ENCODE data around the gene ARHGEF18.
"Not testable (repeated sequence)": the region's sequence is repeated elsewhere in the genome, so short reads cannot be mapped to it uniquely, and the experiment has no call there.

Gene ARHGEF18

DNA sequence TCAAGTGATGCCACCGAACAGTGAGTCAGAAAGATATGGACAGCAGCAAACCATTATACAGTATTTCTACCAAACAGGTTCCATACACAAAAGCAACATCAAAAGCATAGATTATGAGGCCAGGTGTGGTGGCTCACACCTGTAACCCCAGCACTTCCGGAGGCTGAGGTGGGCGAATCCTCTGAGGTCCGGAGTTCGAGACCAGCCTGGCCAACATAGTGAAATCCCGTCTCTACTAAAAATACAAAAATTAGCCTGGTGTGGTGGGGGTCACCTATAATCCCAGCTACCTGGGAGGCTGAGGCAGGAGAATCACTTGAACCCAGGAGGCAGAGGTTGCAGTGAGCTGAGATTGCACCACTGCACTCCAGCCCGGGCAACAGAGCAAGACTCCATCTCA, 1.7 kb upstream of the ARHGEF18 start:
- not testable (repeated sequence) for H3K4me1 ChIP-seq (ENCODE audit: control insufficient read depth, insufficient read depth, low read length); H3K9me3 ChIP-seq (ENCODE audit: control insufficient read depth, low read length); H3K36me3 ChIP-seq (ENCODE audit: control insufficient read depth, insufficient read depth, low read length); H3K27ac ChIP-seq (ENCODE audit: insufficient read depth, low read depth, low read length, poor library complexity, severe bottlenecking); H3K4me3 ChIP-seq (ENCODE audit: insufficient read depth, low read depth, low read length); H3K27me3 ChIP-seq (ENCODE audit: control insufficient read depth, insufficient read depth, low read length, poor library complexity, severe bottlenecking)
- WGBS, 2 experiments: 88 to 95% methylated on average over 6 of the region's 7 CpGs

DNA sequence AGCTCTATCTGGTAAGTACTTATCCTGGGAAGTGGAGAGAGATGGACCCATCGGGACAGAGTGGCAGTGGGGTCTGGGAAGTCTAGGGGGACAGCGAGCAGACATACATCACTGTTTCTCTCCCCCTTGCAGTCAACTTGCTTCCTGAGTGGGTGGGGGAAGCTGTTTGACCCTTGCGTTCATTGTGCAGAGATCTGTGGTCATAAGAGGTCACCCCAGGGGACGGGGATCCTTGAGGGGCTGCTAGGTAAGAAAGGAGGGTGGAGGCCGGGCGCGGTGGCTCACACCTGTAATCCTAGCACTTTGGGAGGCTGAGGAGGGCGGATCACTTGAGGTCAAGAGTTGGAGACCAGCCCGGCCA, 474 bp downstream of the ARHGEF18 start:
- Histone ChIP-seq H3K36me3 (ENCODE audit: control insufficient read depth, insufficient read depth, low read length) (no peaks in the 10 kb centered on the region), H3K9me3 (ENCODE audit: control insufficient read depth, low read length) (no peaks in the 10 kb centered on the region), H3K4me3 (ENCODE audit: insufficient read depth, low read depth, low read length) (no peak overlapping the region), H3K27me3 (ENCODE audit: control insufficient read depth, insufficient read depth, low read length, poor library complexity, severe bottlenecking) (no peaks in the 10 kb centered on the region), H3K27ac (ENCODE audit: insufficient read depth, low read depth, low read length, poor library complexity, severe bottlenecking) (no peak overlapping the region), H3K4me1 (ENCODE audit: control insufficient read depth, insufficient read depth, low read length) (no peaks in the 10 kb centered on the region)
- WGBS, 2 experiments: 84 to 95% methylated on average over 9 of the region's 9 CpGs

DNA sequence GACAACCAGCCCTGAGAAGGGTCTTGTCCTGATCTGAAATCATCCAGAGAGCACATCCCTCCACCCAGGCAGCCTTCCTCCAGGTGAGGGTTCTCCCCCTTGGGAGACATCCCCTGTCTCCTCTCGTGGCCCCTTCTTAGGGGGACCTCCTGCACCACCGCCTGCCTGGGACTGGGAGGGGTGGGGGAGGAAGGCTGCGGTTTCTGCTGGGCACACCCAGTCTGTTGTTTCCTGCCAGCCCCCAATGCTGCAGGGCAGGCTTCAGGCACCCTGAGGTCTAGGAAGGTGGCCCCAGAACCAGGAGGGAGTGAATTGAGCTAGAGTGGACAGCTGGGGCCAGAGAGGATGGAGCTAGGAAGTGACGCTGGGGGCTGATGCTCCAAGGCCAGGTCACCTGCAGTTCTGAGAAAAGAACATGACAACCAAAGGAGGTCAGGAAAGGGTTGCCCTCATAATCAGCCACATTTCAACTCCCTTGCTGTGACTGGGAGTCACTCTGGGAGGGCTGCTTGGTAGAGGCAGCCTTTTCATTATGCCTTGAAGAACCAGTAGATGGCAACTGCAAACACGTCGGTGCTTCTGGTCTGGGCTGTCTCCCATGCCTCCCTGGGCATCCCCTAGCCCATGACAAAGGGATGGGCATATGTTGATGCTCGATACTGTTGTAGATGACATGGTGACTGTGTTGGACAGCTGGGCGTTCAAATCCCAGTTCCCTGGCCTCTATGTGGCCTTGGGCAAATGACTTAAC, 1.4 kb downstream of the ARHGEF18 start:
- Histone ChIP-seq H3K4me1 (ENCODE audit: control insufficient read depth, insufficient read depth, low read length) (no peaks in the 10 kb centered on the region), H3K27me3 (ENCODE audit: control insufficient read depth, insufficient read depth, low read length, poor library complexity, severe bottlenecking) (no peaks in the 10 kb centered on the region), H3K9me3 (ENCODE audit: control insufficient read depth, low read length) (no peaks in the 10 kb centered on the region), H3K36me3 (ENCODE audit: control insufficient read depth, insufficient read depth, low read length) (no peaks in the 10 kb centered on the region), H3K27ac (ENCODE audit: insufficient read depth, low read depth, low read length, poor library complexity, severe bottlenecking) (no peak overlapping the region), H3K4me3 (ENCODE audit: insufficient read depth, low read depth, low read length) (no peak overlapping the region)
- WGBS, 2 experiments: 74 to 84% methylated on average over 8 of the region's 8 CpGs

DNA sequence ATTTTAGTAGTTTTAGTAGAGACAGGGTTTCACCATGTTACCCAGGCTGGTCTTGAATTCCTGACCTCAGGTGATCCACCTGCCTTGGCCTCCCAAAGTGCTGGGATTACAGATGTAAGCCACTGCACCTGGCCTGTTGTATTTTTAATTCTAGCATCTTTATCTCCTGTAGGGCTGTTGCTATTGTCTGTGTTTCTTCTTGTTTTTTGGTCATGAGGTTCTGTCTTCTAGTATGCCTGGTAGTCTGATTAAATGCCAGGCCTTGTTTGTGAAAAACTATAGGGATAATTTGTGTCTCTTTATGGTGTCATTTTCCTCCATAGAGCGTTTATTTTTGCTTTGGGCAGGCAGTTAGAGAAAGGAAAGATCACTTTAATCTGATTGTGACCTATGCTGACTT, 3.1 kb downstream of the ARHGEF18 start:
- Histone ChIP-seq H3K27ac (ENCODE audit: insufficient read depth, low read depth, low read length, poor library complexity, severe bottlenecking) (no peak overlapping the region), H3K4me3 (ENCODE audit: insufficient read depth, low read depth, low read length) (no peak overlapping the region), H3K9me3 (ENCODE audit: control insufficient read depth, low read length) (no peaks in the 10 kb centered on the region), H3K27me3 (ENCODE audit: control insufficient read depth, insufficient read depth, low read length, poor library complexity, severe bottlenecking) (no peaks in the 10 kb centered on the region), H3K4me1 (ENCODE audit: control insufficient read depth, insufficient read depth, low read length) (peaks cover 10% of the 10 kb centered on the region), H3K36me3 (ENCODE audit: control insufficient read depth, insufficient read depth, low read length) (no peaks in the 10 kb centered on the region)
- 84 to 87% methylated on average over 1 of the region's 1 CpG for WGBS, 2 experiments

DNA sequence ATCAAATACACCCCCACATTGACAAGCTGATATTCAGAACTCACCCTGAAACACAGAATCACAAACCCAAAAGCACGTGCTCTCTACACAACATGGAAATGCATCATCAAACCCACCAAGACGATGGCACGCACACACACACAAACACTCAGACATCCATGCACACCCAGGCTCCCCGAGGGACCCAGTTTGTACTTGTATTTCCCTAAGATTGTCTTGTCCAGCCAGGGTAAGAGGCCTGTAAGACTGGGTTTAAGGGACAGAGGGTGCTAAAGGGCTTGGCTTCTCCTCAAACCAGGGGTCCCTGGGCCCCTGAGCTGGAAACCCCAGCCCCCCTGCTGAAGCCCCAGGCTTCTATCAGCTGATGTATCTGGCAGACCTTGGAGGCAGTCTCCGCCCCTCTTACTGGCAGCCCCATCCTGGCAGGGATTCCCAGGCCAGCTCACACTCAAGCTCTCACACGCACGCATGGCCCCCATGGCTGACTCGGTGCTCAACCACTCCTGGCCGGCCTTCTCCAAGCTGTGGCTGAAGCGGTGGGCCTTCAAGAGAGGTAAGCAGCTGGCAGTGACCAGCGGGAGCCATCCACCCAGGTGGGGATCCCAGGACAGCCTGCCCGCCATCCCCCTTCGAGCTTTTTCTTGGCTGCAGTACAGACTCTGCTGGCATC, 6.5 kb downstream of the ARHGEF18 start:
- Histone ChIP-seq H3K27ac (ENCODE audit: insufficient read depth, low read depth, low read length, poor library complexity, severe bottlenecking) (no peak overlapping the region), H3K9me3 (ENCODE audit: control insufficient read depth, low read length) (no peaks in the 10 kb centered on the region), H3K27me3 (ENCODE audit: control insufficient read depth, insufficient read depth, low read length, poor library complexity, severe bottlenecking) (no peaks in the 10 kb centered on the region), H3K4me3 (ENCODE audit: insufficient read depth, low read depth, low read length) (no peak overlapping the region), H3K4me1 (ENCODE audit: control insufficient read depth, insufficient read depth, low read length) (peaks cover 10% of the 10 kb centered on the region), H3K36me3 (ENCODE audit: control insufficient read depth, insufficient read depth, low read length) (no peaks in the 10 kb centered on the region)
- WGBS, 2 experiments: 83 to 87% methylated on average over 13 of the region's 13 CpGs

DNA sequence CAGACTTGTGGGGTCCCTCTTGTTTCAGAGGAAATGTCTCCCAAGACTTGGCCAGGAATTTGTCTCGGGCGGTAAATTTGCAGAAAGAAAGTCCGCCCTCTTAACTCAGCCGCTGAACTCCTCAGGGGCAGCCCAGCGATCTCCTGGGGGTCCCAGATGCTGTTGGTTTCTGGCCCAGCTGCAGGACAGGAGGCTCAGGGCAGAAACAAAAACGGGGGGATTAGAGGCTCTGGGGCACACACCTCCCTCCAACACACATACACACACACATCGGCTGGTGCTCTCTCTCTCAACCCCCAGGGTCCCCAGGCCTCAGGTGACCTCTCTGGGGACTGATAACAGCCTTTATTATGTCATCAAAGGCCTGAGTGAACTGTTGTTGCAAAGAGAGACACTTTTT, 7.1 kb downstream of the ARHGEF18 start:
- Histone ChIP-seq H3K36me3 (ENCODE audit: control insufficient read depth, insufficient read depth, low read length) (no peaks in the 10 kb centered on the region), H3K27ac (ENCODE audit: insufficient read depth, low read depth, low read length, poor library complexity, severe bottlenecking) (no peak overlapping the region), H3K9me3 (ENCODE audit: control insufficient read depth, low read length) (no peaks in the 10 kb centered on the region), H3K27me3 (ENCODE audit: control insufficient read depth, insufficient read depth, low read length, poor library complexity, severe bottlenecking) (no peaks in the 10 kb centered on the region), H3K4me1 (ENCODE audit: control insufficient read depth, insufficient read depth, low read length) (peaks cover 10% of the 10 kb centered on the region), H3K4me3 (ENCODE audit: insufficient read depth, low read depth, low read length) (no peak overlapping the region)
- WGBS, 2 experiments: 81 to 84% methylated on average over 7 of the region's 7 CpGs

DNA sequence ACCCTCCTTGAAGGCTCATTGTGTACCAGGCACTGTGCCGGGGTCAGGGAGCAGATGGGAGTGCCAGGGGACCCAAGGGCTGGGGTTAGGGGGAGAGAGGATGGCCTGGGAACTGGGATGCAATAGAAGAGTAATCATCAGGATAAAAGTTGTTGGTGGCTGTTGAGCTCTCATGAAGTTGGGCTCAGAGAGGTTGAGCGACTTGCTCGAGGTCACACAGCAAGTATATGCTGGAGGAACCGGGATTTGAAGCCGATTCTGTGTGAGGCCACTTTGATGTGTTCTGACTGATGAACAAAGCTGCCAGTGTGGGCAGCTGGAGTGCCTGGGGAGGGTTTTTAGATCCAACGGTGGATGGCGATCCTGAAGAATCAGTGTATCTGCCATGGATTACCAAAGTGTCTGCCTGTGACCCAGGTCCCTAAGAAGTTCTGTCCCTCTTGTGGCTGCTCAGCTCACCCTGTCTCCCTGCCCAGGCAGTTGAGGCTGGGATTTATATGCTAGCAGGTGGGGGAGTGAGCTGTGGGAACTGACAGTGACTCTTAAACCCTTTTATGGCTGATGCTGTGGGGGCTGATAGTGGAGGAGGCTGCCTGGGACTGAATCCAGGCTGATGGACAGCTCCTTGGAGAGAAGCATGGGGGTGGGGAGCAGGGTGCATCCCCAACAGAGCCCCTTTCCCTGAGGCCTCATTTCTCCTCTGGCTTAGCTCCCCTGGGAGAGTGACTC, 8.3 kb downstream of the ARHGEF18 start:
- Histone ChIP-seq H3K36me3 (ENCODE audit: control insufficient read depth, insufficient read depth, low read length) (no peaks in the 10 kb centered on the region), H3K9me3 (ENCODE audit: control insufficient read depth, low read length) (no peaks in the 10 kb centered on the region), H3K27me3 (ENCODE audit: control insufficient read depth, insufficient read depth, low read length, poor library complexity, severe bottlenecking) (no peaks in the 10 kb centered on the region), H3K4me1 (ENCODE audit: control insufficient read depth, insufficient read depth, low read length) (peaks cover 10% of the 10 kb centered on the region), H3K4me3 (ENCODE audit: insufficient read depth, low read depth, low read length) (no peak overlapping the region), H3K27ac (ENCODE audit: insufficient read depth, low read depth, low read length, poor library complexity, severe bottlenecking) (no peak overlapping the region)
- WGBS, 2 experiments: 94 to 95% methylated on average over 7 of the region's 7 CpGs

DNA sequence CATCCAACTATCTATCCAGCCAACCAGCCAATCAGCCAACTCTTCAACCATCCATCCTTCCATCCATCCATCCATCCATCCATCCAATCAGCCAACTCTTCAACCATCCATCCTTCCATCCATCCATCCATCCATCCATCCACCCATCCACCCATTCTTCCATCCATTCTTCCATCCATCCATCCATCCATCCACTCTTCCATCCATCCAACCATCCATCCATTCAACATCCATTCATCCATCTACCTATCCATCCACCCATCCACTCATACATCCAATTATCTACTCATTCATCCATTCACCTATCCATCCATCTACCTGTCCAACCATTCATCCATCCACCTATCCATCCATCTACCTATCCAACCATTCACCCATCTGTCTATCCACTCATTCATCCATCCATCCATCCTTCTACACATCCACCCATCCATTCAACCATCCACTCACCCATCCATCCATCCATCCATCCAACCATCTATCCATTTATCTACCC, 9.4 kb downstream of the ARHGEF18 start:
- no peak overlapping the region for H3K27ac ChIP-seq (ENCODE audit: insufficient read depth, low read depth, low read length, poor library complexity, severe bottlenecking)
- peaks cover 10% of the 10 kb centered on the region for H3K4me1 ChIP-seq (ENCODE audit: control insufficient read depth, insufficient read depth, low read length)
- H3K4me3 ChIP-seq (ENCODE audit: insufficient read depth, low read depth, low read length): no peak overlapping the region
- H3K9me3 ChIP-seq (ENCODE audit: control insufficient read depth, low read length): no peaks in the 10 kb centered on the region
- no peaks in the 10 kb centered on the region for H3K36me3 ChIP-seq (ENCODE audit: control insufficient read depth, insufficient read depth, low read length)
- H3K27me3 ChIP-seq (ENCODE audit: control insufficient read depth, insufficient read depth, low read length, poor library complexity, severe bottlenecking): peaks cover 8% of the 10 kb centered on the region

DNA sequence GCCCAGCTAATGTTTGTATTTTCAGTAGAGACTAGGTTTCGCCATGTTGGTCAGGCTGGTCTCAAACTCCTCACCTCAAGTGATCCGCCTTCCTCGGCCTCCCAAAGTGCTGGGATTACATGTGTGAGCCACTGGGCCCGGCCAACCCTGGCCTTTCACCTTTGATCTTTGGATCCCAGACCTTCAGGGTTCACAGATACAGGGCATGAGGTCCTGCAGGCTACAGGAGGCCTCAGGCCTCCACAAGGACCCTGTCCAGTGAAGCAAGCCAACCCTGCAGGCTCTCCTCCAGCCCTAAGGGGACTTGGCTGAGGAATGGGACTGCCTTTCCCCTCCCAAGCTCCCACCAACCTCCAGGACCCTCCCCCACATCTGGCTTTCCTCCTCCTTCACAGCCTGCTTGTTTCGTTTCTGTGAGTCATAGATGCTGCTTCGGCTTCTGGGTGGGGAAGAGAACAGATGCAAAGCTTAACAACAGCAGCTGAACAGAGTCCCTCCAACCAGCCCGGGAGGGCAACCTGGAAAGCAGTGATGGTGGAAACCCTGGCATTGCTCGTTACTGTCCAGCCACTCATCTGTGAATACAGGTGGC, 11.8 kb downstream of the ARHGEF18 start:
- Histone ChIP-seq H3K4me3 (ENCODE audit: insufficient read depth, low read depth, low read length) (no peak overlapping the region), H3K4me1 (ENCODE audit: control insufficient read depth, insufficient read depth, low read length) (peaks cover 7% of the 10 kb centered on the region), H3K9me3 (ENCODE audit: control insufficient read depth, low read length) (no peaks in the 10 kb centered on the region), H3K27me3 (ENCODE audit: control insufficient read depth, insufficient read depth, low read length, poor library complexity, severe bottlenecking) (peaks cover 16% of the 10 kb centered on the region), H3K36me3 (ENCODE audit: control insufficient read depth, insufficient read depth, low read length) (no peaks in the 10 kb centered on the region), H3K27ac (ENCODE audit: insufficient read depth, low read depth, low read length, poor library complexity, severe bottlenecking) (no peak overlapping the region)
- 76 to 81% methylated on average over 8 of the region's 8 CpGs for WGBS, 2 experiments

DNA sequence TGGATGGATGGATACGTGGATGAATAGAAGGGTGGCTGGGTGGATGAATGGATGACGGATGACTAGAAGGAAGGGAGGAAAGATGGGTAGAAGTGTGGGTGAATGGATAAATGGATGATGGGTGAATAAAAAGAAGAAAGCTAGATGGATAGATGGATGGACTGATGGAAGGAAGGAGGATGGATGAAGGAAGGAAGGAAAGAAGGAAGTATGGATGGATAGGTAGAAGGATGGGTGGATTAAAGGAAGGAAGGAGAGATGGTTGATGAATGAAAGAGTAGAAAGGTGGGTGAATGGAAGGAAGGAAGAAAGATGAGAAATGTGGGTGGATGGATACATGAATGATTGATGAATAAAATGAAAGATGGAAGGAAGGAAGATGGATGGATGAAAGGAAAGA, 14.5 kb downstream of the ARHGEF18 start:
- H3K36me3 ChIP-seq (ENCODE audit: control insufficient read depth, insufficient read depth, low read length): no peaks in the 10 kb centered on the region
- WGBS, 2 experiments: 81 to 82% methylated on average over 2 of the region's 2 CpGs
- H3K4me1 ChIP-seq (ENCODE audit: control insufficient read depth, insufficient read depth, low read length): no peaks in the 10 kb centered on the region

More for the DNA sequence above, 14.5 kb downstream of the ARHGEF18 start:
- Histone ChIP-seq H3K4me3 (ENCODE audit: insufficient read depth, low read depth, low read length) (no peak overlapping the region), H3K9me3 (ENCODE audit: control insufficient read depth, low read length) (no peaks in the 10 kb centered on the region), H3K27me3 (ENCODE audit: control insufficient read depth, insufficient read depth, low read length, poor library complexity, severe bottlenecking) (peaks cover 16% of the 10 kb centered on the region), H3K27ac (ENCODE audit: insufficient read depth, low read depth, low read length, poor library complexity, severe bottlenecking) (no peak overlapping the region)

Data from ectodermal cell (in vitro differentiated cells).